H1 (cell line): Measurements from ENCODE around the gene VPS11. TPM values are rescaled to one million over a fixed set of nuclear protein-coding genes. Genes with fewer than 3 reads are reported as not detected.

Experiments
- CEBPB ChIP-seq: IDR thresholded peaks from 2 replicates; pipeline ENCODE4 v1.6.1; 2012; ENCODE audit warnings: low read depth, low read length
- CHD1 ChIP-seq: IDR thresholded peaks from 2 replicates; pipeline ENCODE4 v1.6.1; 2012; ENCODE audit warnings: low read depth, low read length, improper control_type of control experiment
- E2F6 ChIP-seq: IDR thresholded peaks from 2 replicates; pipeline ENCODE4 v1.6.1; 2012; ENCODE audit warnings: inconsistent platforms
- GABPA ChIP-seq: IDR thresholded peaks from 2 replicates; pipeline ENCODE4 v1.6.1; 2011; ENCODE audit warnings: mild to moderate bottlenecking, low read length, moderate library complexity, borderline replicate concordance; ENCODE audit not compliant: insufficient read depth
- JUND ChIP-seq: IDR thresholded peaks from 2 replicates; pipeline ENCODE4 v1.6.1; 2011; ENCODE audit warnings: mild to moderate bottlenecking, improper control_type of control experiment, low read length
- NANOG ChIP-seq: IDR thresholded peaks from 2 replicates; pipeline ENCODE4 v1.6.1; 2011; ENCODE audit warnings: low read length, low read depth, mild to moderate bottlenecking, inconsistent platforms; ENCODE audit not compliant: insufficient read depth, poor library complexity, severe bottlenecking
- RNF2 ChIP-seq: fragments of 200-900, 300-1000 bp; sonication (generic); IDR thresholded peaks from 2 replicates; pipeline ENCODE4 v1.7.1; 2016; ENCODE audit warnings: borderline replicate concordance, low read depth, mild to moderate bottlenecking, antibody characterized with exemption, low read length; ENCODE audit not compliant: poor library complexity, severe bottlenecking; ENCODE audit errors: missing control alignments
- SIRT6 ChIP-seq: IDR thresholded peaks from one replicate; pipeline ENCODE4 v1.7.1; 2012; ENCODE audit warnings: low read length, inconsistent platforms
- SP2 ChIP-seq: IDR thresholded peaks from 2 replicates; pipeline ENCODE4 v1.6.1; 2012; ENCODE audit warnings: mild to moderate bottlenecking, low read length, inconsistent platforms
- SUZ12 ChIP-seq: fragments of 200-600 bp; sonication (generic); IDR thresholded peaks from 2 replicates; pipeline ENCODE4 v1.6.1; 2012; ENCODE audit warnings: mild to moderate bottlenecking, inconsistent platforms, low read length, moderate library complexity, mixed read lengths
- YY1 ChIP-seq: IDR thresholded peaks from 2 replicates; pipeline ENCODE4 v1.6.1; 2011; ENCODE audit warnings: low read depth, mild to moderate bottlenecking, low read length
- polyA plus RNA-seq, 7 experiments: library from polyadenylated mRNA; depleted of rRNA in 3 of 7; stranded (reverse) in 5 of 7; unstranded in 2 of 7; fragments of >200 nt in 5 of 7; fragments of 200-250 nt in 2 of 7; gene quantifications; 1 replicate in 5 of 7; 2 replicates in 1 of 7; 4 replicates in 1 of 7; pipeline versions ENCODE4 v1.2.1 to v1.2.3, GENCODE V29; 2011 to 2013; ENCODE audit warnings: missing spikeins in 2 of 7, mixed read lengths in 2 of 7
- total RNA-seq: library from RNA; stranded (reverse); fragmentation: NEBNext Ultra II Directional; extraction: Animal tissue kit (Norgen Biotek cat#: 25700); gene quantifications from 2 replicates; pipeline ENCODE4 v1.2.1, GENCODE V29; 2021
- TF ChIP-seq, protein P1 (sequence below): fragments of 300-600 bp; sonication (generic); IDR thresholded peaks from 2 replicates; pipeline ENCODE4 v1.7.1; 2012; ENCODE audit warnings: low read length, moderate library complexity, mild to moderate bottlenecking, inconsistent platforms; ENCODE audit not compliant: insufficient replicate concordance

The VPS11 gene
- total and polyA plus RNA-seq, 2 of the 8 experiments (the other 6 are each of a cell fraction or from before 2014, with no cell fraction given): 13.1 to 15.5 TPM

DNA sequence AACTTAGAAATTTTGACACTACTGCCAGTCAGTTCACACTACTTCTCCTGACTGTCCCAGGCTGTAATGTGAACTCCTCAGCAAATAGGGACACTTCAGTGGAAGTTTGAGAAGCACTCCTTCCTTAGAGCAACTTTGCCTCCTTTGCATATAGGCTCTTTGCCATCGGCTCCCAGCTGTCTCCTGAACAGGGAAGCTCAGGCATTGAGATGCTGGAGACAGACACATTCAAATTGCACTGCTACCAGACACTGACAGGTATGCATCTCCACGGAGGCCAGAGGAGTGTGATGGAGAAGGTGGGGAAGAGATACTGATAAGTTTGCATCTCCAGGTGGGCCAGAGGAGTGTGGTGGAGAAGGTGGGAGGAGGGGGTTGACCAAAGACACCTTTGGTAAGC is 47.6 kb upstream of the VPS11 start (continued):
- TF ChIP-seq, protein P1, sequence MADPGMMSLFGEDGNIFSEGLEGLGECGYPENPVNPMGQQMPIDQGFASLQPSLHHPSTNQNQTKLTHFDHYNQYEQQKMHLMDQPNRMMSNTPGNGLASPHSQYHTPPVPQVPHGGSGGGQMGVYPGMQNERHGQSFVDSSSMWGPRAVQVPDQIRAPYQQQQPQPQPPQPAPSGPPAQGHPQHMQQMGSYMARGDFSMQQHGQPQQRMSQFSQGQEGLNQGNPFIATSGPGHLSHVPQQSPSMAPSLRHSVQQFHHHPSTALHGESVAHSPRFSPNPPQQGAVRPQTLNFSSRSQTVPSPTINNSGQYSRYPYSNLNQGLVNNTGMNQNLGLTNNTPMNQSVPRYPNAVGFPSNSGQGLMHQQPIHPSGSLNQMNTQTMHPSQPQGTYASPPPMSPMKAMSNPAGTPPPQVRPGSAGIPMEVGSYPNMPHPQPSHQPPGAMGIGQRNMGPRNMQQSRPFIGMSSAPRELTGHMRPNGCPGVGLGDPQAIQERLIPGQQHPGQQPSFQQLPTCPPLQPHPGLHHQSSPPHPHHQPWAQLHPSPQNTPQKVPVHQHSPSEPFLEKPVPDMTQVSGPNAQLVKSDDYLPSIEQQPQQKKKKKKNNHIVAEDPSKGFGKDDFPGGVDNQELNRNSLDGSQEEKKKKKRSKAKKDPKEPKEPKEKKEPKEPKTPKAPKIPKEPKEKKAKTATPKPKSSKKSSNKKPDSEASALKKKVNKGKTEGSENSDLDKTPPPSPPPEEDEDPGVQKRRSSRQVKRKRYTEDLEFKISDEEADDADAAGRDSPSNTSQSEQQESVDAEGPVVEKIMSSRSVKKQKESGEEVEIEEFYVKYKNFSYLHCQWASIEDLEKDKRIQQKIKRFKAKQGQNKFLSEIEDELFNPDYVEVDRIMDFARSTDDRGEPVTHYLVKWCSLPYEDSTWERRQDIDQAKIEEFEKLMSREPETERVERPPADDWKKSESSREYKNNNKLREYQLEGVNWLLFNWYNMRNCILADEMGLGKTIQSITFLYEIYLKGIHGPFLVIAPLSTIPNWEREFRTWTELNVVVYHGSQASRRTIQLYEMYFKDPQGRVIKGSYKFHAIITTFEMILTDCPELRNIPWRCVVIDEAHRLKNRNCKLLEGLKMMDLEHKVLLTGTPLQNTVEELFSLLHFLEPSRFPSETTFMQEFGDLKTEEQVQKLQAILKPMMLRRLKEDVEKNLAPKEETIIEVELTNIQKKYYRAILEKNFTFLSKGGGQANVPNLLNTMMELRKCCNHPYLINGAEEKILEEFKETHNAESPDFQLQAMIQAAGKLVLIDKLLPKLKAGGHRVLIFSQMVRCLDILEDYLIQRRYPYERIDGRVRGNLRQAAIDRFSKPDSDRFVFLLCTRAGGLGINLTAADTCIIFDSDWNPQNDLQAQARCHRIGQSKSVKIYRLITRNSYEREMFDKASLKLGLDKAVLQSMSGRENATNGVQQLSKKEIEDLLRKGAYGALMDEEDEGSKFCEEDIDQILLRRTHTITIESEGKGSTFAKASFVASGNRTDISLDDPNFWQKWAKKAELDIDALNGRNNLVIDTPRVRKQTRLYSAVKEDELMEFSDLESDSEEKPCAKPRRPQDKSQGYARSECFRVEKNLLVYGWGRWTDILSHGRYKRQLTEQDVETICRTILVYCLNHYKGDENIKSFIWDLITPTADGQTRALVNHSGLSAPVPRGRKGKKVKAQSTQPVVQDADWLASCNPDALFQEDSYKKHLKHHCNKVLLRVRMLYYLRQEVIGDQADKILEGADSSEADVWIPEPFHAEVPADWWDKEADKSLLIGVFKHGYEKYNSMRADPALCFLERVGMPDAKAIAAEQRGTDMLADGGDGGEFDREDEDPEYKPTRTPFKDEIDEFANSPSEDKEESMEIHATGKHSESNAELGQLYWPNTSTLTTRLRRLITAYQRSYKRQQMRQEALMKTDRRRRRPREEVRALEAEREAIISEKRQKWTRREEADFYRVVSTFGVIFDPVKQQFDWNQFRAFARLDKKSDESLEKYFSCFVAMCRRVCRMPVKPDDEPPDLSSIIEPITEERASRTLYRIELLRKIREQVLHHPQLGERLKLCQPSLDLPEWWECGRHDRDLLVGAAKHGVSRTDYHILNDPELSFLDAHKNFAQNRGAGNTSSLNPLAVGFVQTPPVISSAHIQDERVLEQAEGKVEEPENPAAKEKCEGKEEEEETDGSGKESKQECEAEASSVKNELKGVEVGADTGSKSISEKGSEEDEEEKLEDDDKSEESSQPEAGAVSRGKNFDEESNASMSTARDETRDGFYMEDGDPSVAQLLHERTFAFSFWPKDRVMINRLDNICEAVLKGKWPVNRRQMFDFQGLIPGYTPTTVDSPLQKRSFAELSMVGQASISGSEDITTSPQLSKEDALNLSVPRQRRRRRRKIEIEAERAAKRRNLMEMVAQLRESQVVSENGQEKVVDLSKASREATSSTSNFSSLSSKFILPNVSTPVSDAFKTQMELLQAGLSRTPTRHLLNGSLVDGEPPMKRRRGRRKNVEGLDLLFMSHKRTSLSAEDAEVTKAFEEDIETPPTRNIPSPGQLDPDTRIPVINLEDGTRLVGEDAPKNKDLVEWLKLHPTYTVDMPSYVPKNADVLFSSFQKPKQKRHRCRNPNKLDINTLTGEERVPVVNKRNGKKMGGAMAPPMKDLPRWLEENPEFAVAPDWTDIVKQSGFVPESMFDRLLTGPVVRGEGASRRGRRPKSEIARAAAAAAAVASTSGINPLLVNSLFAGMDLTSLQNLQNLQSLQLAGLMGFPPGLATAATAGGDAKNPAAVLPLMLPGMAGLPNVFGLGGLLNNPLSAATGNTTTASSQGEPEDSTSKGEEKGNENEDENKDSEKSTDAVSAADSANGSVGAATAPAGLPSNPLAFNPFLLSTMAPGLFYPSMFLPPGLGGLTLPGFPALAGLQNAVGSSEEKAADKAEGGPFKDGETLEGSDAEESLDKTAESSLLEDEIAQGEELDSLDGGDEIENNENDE: no peak
- TF ChIP-seq RNF2 (no peak), SUZ12 (no peak), E2F6 (no peak), YY1 (no peak), JUND (no peak), NANOG (no peak), CEBPB (no peak), SIRT6 (no peak), SP2 (no peak), GABPA (no peak), CHD1 (no peak)
